CD4-positive, alpha-beta T cell treated with Interleukin-6 for 4 hours (primary cell): ENCODE results near the gene HMGN4.

Source experiments
- DNase-seq: peaks from one replicate; pipeline ENCODE4 v3.0.0-alpha.2; 2020; ENCODE audit warnings: mixed read lengths

Gene HMGN4

DNA sequence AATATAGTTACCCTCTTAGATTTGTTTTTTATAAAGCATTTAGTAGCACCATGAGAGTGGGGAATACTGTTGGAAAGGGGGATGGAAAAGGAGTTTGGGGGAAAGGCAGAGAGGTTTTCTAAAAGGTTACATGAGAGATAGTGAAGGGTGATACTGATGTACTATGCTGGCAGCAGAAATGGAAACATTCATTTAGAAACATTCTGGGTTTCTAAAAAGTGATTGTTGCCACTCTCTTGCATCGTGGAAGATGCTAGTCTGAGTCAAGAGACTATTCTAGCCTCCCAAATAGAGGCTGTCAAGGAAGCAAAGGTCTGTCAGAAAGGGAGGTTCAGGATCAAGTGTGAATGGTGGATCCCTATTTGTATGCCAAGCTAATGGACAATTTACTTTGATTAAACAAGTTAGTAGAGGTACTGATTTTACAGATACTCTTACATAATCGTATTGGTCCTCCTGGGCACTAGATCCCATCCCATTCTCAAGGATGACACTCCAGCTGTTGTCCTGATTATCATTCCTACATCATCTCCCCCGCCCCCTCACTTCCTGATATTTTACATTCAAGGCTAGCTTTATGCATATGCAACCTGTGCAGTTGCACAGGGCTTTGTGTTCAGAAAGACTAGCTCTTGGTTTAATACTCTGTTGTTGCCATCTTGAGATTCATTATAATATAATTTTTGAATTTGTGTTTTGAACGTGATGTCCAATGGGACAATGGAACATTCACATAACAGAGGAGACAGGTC, 43.2 kb downstream of the HMGN4 start:
- no peak for DNase-seq

DNA sequence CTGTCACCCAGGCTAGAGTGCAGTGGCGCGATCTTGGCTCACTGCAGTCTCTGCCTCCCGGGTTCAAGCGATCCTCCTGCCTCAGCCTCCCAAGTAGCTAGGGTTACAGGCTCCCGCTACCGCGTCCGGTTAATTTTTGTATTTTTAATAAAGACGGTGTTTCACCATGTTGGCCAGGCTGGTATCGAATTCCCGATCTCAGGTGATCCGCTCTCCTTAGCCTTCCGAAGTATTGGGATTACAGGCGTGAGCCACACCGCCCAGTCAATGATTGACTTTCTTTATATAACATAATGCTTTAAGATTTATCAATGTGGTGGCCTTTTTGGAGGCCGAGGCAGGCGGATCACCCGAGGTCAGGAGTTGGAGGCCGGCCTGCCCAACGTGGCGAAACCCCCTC, 50.8 kb downstream of the HMGN4 start:
- no peak for DNase-seq

DNA sequence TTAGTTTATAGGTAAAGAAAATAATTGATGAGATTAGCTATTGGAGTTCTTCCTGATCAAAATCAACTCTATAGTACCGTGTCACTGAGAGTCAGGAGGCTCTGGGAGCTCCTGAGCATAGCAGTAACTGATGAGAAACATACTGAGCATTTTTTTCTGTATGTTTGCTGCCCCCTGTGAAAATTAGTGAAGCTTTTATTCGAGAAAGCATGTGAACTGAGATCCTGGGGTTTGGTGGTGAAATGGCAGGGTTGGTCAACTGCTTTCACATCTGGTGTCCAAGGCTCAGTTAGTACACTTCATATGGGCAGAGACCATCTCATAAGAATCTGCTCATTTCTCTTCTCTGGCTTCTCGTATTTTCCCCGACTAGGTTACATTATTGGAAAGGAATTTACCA, 54.5 kb downstream of the HMGN4 start:
- no peak for DNase-seq

DNA sequence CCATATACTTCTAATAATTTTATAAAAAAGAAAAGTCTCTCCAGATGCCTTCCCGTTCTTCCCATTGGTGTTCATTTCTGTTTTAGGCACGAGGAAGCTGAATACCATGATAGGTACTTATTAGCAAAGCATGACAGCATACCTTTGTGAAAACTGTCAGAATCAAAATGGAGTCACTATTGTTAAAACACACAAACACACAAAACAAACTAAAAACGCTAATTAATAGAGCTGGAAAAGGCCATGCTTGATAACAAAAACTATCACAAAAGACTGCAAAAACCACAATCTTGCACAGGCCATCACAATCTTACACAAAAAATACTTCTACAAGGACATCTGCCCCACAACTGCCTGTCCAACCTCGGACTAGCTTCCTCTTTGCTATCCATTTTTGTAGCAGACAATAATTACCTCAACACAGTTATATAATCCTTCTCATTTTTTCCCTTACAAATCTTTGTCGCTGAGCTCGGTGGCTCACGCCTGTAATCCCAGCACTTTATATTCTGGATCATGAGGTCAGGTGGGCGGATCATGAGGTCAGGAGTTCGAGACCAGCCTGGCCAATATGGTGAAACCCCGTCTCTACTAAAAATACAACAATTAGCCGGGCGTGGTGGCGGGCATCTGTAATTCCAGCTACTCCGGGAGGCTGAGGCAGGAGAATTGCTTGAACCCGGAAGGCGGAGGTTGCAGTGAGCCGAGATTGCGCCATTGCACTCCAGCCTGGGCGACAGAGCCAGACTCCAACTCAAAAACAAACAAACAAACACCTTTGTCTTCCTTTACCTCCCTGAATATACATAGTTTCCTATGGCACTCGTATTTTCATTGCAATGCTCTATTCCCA, 55.3 kb downstream of the HMGN4 start:
- DNase-seq, result no peak

DNA sequence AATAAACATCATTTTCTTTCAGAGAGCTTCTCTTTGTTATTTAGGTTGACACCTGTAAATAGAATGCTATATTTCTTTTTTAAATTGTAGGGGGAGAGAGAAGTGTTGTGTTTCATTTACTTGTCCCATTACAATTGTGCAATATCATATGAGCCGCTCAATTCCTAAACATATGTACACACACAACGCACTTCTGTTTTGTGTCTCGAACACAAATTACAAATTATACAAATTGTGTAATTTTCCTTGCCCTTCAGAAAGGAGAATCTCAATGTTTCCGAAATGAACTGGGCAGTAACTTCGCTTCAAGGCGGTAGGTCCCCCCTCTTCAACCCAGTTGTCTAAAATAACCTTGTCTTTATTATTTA, 55.9 kb downstream of the HMGN4 start:
- DNase-seq, result no peak

DNA sequence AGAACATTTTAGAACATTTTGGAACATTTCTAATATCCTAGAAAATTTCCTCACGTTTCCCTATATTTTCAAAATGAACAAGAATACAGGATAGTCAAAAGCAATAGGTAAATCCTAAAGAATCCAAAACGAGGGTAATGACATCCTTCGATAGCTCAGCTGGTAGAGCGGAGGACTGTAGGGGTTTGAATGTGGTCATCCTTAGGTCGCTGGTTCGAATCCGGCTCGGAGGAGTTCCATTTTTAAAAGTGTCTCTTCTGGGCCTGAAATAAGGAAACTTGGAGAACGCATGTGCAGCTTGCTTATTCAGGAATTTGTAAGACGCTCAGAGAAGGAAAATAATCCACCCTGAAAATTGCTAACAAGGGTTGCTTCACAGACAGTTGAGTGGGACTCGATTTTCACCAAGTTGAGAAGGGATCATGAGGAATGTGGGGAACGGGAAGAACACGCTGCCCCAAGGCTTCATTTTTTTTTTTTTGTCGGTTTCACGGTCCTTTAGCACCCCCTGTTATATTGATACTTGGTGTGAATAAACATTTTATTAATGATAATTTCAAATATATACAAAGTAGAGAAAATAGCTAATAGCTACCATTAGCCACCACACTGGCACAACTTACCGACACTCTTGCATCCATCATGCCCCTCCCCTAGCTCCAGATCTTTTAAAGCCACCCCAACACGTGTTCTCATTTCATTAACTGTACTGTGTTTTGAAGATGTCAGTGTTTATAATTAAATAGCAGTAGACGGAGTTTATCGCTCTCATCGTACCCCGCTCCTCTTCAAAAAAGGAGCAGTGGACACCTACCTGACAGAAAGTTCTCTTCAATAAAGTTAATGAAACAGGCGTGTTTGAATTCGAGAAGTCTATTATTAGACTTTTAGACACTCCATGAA, 56.8 kb downstream of the HMGN4 start:
- DNase-seq, result no peak

DNA sequence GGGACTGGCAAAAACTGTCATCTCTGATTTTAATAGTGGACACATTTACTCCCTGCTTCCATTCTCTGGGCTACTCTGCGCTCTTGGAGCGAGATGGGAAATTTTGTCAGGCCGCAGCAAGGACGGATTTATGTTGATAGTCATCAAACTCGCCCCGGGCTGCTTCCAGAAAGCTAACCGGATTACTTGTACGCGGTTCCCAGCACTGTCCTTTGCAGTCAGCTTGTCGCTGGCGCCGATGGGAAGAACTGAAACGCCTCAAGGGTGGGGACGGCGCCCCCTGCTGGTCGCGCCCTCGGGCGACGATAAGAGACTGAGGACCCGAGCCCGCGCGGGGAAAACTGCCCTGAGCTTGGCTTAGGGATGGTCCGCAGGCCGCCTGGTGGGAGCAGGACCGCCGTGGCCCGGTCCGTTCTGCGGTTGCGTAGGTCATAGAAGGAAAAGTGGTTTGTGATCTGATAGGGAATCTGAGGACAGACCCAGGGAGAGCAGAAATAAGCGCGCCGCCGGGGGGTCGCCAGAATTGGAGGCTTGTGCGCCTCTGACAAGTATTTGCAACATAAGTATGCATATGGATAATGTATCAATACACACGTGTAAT, 57.6 kb downstream of the HMGN4 start:
- DNase-seq, result peak; percentile 91
